COLO668 (cell line): ENCODE results near the gene SPOP.
"Not testable (repeated sequence)": the region's sequence is repeated elsewhere in the genome, so short reads cannot be mapped to it uniquely, and the experiment has no call there.

Experiments used
- DNase-seq: peaks from one replicate; lab custom pipeline; 2025; ENCODE audit not compliant: unreplicated experiment; lab: John Stamatoyannopoulos, UW

SPOP gene

DNA sequence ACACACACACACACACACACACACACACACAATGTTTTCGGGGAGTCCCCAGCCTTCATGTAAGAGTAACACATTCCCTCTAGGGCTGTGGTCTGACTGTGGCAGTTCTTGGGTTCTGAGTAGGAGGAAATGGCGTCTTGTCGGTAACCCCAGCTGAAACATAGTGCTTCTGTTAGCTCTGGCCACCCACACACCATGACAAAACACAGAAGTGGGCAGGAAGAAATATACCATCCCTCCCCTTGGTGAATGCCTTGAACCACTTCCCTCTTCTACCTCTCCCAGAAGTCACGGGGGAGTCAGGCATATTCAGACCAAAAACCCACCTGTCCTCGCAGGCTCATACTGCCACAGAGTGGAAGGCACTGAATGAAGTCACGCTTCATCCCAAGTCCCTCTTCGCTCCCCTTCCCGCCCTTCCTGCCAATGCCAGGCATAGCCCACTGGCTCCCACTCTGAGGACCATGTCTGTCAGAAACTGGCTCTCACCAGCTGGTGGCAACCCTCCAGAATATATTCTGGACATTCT is 18.4 kb upstream of the SPOP start:
- no peak for DNase-seq

DNA sequence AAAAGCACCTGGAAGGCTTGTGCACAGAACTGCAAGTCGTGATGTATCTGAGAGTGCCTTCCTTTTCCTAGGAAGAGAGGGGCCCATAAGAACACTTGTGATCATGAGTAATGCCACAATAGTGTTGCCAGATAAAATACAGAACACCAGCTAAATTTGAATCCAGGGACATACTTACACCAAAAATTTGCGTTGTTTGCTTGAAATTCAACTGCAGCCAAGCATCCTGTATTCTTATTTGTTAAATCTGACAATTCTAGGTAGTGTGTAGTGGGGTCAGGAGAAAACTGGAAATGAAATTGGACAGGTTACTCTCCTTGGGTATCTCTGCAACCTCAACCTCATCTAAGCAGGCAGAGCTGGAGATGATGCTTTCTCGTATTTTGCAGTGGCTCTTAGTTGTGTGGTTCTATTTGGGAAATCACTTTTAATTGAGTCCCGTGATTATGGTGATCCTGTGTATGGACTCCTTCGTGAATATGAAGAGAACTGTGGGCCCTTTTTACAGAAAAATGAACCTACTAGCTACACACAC is 17.9 kb upstream of the SPOP start:
- no peak for DNase-seq

DNA sequence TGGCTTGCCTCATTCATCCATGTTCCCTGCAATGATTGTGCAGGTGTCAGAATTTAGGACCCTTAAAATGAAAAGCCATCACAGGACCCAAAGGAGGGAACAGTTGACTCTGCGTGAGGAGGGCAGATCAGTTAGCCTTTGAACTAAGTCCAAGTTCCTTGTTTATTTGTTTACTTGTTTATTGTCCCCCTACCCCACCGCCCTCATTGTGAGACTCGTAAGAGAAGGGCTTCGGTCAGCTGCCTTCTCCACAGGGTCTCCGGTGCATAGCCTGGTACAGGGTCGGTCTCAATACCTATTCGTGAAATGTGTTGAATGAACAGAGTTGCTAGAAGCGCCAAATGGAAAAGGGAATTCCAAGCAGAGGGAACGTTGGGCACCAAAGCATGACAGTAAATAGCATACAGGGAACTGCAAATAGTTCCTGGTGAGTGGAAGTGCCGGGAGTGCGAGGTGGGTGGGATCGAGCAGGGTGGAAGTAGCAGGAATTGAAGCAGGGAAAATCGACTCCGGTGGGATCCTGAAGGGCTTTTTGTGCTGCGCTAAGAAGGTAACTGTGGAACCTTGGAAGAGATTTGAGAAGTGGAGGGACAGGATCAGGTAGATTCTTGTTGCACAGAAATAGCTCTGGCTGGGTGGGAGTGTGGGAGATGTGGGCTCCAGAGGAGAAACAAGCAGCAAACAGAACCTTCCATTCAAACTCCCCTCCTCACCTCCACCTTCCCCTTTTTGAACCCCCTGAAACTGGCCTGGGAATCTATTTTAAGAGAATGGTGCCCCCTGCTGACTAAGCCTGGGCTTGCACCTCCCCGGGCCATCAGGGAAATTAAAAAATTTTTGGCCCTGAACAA is 17.2 kb upstream of the SPOP start:
- peak; percentile 13 for DNase-seq

DNA sequence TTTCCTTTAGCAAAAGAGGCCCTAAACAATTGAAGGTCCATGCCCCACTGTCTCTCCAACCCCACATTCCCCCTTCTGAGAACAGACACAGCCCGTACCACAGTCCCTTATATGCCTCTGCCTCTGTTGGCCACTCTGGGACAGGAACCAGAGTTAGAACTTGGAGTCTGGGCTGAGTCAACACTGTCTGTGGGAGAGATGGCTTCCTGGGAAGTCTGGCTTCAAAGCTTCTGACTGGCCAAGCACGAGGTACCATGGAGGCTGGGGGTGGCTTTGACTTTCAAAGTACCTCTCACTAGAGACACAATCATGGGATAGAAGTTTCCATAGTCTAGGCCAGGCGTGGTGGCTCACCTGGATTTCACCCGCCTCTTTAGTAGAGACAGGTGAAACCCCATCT is 14.9 kb upstream of the SPOP start:
- DNase-seq: no peak

DNA sequence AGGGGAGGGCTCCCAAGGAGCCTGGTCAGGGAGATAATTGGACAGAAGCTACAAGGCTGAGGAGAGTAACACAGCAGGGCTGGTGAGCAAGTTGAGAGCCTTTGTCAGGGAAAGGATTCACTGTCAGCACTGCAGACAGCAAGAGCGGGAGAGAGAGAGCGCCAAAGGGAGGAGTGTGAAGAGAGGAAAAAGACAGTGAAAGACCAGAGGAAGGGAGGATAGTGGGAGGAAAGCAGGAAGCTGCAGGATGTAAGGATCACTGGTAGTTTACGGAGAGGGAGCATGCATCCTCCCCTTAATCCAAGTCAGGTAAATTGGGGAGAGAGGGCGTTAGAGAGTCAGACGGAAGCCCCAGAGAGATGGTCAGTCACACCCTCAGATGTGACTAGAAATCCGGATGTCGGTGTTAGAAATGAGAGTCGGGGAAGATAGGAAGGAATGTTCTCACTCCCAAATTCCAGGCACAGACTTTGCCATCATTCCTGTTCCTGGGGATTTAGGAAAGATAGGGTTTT is 13.8 kb upstream of the SPOP start:
- no peak for DNase-seq

DNA sequence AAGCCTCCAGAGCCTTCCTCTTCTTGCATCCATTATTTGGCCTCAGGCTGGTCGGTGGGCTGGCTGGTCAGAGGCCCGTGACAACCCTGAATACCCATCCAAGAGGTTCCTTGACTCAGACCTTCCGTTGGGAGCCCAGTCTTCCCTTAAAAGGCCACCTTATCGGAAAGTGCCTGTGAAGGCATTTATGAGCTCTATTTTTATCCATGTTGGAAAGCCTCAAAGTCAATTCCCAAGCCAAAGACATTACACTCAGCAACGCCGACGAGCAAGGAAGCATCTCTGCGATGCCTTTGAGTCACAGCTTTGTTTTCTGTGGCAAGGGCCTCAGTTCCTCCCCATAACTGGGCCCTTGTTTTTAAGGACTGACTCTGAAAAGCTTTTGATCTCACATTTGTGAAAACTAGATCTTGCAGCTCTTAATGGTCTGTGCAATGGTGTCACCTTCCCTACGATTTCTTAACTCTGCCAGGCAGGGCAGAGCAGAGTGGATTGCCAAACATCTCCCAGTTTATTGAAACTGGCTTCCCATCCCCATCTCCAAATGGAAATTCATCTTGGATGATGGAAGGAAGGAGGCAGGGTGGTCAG is 13.3 kb upstream of the SPOP start:
- no peak for DNase-seq

DNA sequence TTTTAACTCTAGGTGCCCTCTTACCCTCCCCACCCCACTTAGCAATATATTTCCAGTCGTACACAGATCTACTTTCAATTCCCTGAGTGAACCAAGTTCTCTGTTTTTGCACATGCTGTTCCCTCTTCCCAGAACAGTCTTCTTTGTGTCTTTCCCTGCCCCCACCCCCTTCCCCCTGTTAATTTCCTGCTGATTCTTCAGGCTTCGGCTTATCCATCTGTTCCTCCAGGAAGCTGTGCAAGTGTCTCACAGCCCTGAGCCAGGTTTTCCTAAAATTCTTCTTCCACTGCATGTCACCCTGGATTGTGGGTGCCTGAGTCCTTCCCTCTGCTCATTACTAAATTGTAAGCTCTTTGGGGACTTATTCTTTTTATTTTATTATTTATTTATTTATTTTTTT is 12.4 kb upstream of the SPOP start:
- no peak for DNase-seq

- DNase-seq: no peak
Measured at GRCh38 chr17:49688848-49689247, 11.0 kb upstream of the SPOP start.

DNA sequence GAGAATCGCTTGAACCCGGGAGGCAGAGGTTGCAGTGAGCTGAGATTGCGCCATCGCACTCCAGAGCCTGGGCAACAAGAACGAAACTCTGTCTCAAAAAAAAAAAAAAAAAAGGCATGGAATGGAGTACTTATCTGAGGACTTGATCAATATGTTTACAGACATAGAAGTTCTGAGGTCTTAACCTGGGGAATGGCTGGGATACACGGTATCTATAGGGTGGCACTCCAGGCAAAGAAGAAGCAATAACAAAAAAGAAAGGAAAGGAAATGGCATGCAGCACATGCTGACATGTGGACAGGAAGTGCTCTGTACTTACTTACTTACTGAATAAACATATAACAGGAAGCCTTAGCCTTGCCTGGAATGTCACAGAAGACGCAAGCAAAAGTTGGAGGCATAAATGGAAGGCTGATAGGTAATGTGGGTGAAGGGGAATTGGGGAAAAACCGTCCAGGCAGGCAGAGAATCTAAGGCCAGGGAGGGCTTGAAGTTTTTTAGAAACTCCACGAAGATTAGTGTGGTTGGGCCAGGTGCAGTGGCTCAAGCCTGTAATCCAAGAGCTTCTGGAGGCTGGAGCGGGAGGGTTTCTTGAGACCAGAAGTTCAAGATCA is 10.1 kb upstream of the SPOP start:
- DNase-seq: no peak

DNA sequence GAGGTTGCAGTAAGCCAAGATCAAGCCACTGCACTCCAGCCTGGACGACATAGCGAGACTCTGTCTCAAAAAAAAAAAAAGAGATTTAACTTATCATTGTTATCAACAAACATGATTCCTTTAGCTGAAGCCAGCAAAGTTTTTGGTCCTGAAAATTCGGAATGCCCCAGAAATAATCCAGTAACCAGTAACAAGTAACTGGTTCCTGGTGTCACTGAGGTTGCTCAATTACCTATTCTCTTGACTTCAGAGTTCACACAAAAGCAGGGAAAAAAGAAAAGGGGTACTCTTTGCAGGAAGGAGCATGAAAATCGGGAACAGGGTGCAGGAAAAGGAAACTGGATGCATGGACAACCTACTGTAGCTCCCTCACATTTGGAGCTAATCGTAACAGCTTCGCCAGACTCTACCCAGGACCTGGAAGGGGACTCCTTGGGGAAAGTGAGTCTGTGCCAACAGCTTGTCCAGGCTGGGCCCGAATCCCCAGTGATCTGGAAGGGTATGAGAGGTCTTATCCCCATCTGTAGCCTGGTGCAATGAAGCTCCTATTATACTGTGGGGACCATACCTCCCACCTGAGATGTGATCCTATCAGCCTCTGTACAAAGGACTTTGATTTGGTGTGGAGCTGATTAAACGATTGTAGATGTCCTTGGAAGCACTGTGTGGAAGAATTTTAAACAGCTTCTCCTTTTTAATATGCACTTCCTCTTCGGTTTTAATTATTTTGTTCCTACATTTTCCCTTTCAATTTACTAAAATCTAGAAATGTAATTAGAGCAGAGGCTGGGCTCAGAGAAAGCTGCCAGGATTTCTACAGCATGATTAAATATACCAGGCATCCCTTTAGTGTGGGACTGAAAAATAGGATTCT is 3.4 kb upstream of the SPOP start:
- DNase-seq: no peak

GRCh38 chr17:49680314-49680713 is 2.4 kb upstream of the SPOP start:
- DNase-seq: no peak

- peak; percentile 90 for DNase-seq
Measured at GRCh38 chr17:49677134-49677932, 564 bp downstream of the SPOP start.

- DNase-seq: no peak
Measured at GRCh38 chr17:49676276-49676868, 1.5 kb downstream of the SPOP start.

DNA sequence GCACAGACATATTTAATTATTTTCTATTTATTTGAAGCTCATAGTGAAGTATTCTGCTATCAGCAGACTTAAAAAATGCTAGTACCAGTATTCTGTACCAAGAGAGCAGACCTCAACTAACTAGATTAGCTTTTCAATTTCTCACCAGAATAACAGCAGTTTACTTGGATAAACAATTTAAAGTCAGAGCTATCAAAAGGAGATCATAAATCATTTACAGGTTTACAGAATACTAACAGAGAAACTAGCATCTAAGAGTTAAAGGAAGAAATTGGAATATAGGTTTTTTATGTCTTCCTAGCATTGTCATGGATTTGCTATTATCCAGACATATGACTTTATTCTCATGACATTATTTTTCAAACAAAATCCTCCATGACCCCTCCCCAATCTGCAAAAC is 3.4 kb downstream of the SPOP start:
- no peak for DNase-seq

DNA sequence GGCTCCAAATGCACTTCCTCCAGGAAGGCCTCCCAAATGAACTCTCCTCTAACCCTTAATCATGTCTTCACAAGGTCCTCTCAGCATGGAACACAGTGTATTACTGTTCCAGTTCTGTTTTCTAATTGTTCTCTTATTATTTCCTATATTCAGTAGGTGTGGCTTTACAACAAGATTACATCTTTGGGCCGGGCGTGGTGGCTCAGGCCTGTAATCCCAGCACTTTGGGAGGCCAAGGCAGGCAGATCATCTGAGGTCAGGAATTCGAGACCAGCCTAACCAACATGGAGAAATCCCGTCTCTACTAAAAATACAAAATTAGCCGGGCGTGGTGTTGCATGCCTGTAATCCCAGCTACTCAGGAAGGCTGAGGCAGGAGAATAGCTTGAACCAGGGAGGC is 4.2 kb downstream of the SPOP start:
- DNase-seq: not testable (repeated sequence)

- DNase-seq: no peak
Measured at GRCh38 chr17:49670641-49671040, 7.3 kb downstream of the SPOP start.

GRCh38 chr17:49670002-49670401 is 7.9 kb downstream of the SPOP start:
- no peak for DNase-seq

DNA sequence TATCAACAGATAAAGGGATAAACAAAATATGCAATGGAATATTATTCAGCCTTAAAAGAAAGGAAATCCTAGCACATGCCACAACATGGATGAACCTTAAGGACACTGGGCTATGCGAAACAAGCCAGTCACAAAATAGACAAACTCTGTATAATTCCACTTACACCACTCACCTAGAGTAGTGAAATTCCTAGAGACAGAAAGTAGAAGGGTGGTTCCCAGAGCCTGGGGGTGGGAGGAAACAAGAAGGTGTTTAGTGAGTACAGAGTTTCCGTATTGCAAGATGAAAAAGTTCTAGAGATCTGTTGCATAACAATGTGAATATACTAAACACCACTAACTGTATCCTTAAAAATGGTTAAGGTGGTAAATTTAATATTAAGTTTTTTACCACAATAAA is 10.0 kb downstream of the SPOP start:
- no peak for DNase-seq

GRCh38 chr17:49664706-49665211 is 13.1 kb downstream of the SPOP start:
- no peak for DNase-seq
